Suppressor macrophage (primary cell): ENCODE data around the gene RAD51B.
A peak's percentile ranks its signal among the peaks of the same experiment; 100 is the strongest.

Source experiments
- DNase-seq, 4 experiments: peaks; one replicate each; pipeline ENCODE4 v3.0.0-alpha.2; 2020 to 2022

Gene RAD51B

DNA sequence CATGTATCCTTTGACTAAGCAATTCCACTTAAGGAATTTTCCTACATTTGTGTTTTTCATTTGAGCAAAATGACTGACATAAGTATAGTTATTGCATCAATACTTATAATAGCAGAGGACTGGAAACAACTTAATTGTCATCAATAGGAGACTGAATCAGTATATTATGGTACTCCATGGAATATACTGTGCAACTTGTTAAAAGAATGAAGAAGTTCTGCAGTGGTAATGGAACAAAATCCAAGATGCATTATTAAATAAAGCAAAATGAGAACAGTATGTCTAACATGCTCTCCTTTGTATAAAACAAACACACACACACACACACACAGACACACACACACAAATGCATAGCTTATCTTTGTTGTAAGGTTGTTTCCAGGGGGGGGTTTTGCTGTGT is 303.1 kb downstream of the RAD51B start:
- no peak for DNase-seq

GRCh38 chr14:68124050-68124449 is 304.5 kb downstream of the RAD51B start:
- no peak for DNase-seq

DNA sequence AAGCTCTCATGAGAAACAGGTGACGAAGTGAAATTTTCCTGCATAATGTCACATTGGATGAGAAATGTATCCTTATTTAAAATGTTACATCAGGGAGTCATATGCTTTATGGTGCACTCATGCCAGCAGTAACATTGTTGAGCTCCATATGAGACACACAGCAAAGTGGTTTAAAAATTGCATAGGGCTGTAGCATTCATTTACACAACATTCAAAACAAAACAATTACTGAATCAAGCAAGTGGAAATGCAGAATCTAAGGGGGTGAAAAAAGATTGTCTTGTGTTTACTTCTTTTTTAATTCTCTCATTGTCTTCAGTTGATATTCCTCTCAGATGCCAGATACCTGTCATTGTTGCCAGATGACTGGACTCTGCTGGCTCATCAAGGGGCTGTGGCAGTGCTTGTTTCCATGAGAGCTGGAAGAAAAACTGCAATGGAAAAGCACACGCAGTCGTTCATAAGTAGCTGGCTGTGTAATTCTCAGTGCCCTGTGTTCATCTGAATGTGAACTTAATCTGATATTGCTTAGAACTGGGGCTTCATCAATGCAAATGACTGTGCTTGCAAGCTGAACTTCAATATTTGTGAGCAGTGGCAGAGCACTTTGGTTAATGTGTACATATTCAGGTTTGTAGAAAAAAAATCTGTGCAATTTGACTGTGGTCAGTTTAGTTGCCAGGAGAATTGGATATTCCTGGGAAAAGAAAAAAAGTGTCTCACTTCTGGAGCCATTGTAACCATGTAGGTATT is 305.6 kb downstream of the RAD51B start:
- DNase-seq: peak in 3 of 4 experiments; percentile 8 to 52 (median 43)

GRCh38 chr14:68127166-68127565 is 307.6 kb downstream of the RAD51B start:
- DNase-seq: no peak

DNA sequence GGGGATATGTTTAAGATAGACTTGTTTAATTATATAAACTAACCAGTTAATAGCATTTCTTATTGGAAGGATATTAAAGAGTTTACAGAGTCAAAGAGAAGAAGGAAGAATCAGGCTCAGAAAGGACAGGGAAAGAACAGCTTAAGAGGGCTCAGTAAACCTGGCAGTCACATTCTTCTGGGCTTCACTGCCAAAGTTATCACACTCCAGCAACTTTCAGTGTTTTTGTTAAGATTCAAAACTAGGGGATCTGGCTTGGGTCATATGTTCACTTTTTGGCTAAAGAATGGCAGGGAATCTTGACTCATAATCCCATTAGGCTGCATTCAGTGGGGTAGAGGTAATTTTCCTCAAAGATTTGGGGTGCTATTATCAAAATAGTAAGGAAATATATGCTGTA is 312.3 kb downstream of the RAD51B start:
- no peak for DNase-seq

- no peak for DNase-seq
Observed at GRCh38 chr14:68132563-68133121, 313.1 kb downstream of the RAD51B start.

GRCh38 chr14:68133856-68134255 is 314.3 kb downstream of the RAD51B start:
- no peak for DNase-seq

GRCh38 chr14:68135028-68135427 is 315.4 kb downstream of the RAD51B start:
- no peak for DNase-seq

DNA sequence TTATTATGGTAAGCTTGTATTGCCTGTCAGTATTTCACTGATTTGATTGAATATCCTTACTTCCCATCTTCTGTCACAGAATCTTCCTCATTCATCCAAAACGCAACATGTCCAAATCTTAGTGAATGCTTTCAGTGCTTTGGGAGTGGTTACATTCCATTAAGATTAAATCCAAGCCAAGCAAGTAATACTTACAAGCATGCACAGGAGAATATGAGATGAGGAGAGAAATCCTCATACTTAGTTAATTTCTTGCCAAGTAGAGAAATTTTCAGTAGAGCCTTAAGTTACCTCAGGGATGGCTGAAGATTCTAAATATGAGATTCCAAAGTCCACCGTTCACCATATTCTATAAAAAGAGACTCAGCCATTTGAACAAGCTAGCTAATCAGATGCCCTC is 316.0 kb downstream of the RAD51B start:
- no peak for DNase-seq

GRCh38 chr14:68137704-68138619 is 318.4 kb downstream of the RAD51B start:
- peak; percentile 34 to 61 (median 41) for DNase-seq

GRCh38 chr14:68139431-68140075 is 320.0 kb downstream of the RAD51B start:
- no peak for DNase-seq

DNA sequence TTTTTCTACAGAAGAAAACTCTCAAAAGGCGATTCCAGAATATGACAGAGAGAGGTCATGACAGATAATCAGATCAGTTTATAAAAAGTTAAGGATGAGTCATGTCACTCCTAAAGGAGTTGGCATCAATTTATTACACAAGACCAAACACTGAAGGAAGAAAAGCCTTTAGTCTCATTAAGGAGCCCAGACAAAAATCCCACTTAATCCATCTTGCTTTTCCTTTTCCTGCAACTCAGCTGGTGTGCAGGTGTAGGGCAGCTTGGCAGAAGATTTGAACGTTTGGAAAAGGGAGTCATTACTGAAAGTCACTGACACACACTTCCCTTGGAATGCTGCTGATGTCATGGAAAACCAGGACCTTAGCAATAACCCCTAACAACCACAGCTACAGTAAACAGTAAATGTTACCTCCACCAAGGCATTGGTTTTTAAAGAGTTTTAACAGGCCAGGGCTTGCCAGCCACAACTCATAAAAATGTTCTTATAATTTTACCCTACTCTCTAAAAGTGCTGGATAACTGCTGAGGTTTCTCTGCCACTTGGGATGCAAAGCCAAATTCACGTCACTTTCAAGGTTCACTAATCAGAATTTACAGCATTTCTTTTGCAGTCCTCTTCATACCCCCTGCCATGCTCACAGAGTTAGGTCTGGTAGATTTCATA is 320.6 kb downstream of the RAD51B start:
- no peak for DNase-seq

GRCh38 chr14:68140806-68141205 is 321.2 kb downstream of the RAD51B start:
- DNase-seq: no peak

DNA sequence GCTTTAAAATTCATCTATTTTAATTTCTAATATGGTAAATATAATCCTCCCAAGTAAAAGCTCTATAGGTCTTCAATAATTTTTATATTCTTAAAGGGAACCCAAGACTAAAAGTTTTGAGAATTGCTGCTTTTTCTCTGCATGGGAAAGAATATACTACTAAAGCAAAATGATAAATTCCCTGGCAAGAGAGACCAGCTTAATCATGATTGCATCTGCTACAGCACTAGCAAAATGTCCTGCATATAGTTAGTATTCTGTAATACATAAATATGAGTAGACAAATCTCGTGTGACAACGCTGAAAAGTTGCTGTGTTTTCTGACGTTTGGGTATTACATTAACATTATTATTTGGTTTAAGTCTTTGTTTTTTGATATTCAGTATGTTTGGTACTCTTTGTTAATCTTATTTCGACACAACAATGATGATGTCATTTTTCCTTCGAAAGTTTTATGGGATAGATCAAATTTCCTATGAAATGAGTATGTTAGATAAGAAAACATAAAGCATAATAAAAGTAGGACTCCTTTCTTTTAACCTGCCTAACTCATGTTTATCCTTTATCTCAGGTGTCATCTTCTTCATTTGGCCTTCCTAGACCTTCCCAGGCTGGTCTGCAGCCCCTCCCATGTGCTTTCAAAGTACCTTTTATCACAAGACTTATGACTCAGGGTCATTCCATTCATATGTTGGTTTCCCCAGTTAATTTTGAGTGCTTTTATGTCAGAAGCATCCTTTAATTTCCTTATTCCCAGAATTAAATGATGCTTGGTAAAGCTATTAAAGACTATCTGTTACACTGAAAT is 321.9 kb downstream of the RAD51B start:
- DNase-seq: no peak

DNA sequence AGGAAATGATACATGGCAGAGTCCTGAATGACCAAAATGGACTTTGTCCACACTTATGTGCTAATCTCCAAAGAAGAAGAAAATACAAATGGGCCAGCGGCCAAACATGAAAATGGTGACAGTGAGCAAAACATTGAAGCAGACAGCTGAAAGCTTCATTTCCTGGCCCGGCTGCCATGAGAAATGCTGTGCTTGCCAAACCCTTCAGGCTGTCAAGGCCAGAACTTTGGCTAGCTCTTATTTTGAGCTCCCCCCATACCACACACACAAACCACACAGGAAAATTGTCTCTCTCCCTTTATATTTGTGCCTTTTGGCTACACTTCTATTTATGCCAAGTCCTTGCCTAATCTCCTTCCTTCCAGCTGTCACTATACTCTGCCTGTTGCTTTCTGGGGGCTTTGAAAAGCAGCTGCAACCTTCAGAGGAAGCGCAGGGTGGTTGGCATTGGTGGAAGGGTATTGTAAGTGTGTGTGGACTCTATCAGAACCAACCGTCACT is 323.8 kb downstream of the RAD51B start:
- DNase-seq: peak in 2 of 4 experiments; percentile 3 to 10

GRCh38 chr14:68144051-68144681 is 324.6 kb downstream of the RAD51B start:
- no peak for DNase-seq

DNA sequence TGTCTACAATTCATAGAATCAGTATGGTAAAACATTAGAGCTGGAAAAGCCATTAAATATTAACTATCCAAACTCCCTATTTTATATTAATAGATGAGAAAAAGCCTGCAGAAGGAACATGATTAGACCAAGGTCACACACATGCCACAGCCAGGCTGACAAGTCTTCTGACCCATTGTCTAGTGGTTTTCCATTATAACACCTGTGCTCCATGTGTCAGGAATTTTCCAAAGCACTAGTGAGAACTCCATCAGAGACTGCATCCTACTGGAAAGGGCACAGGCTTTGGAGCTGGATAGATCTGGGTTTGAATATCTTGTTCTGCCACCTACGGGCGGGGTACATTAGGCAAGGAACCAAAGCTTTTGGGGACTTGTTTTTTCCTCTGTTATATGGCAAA is 325.5 kb downstream of the RAD51B start:
- DNase-seq: no peak

GRCh38 chr14:68145539-68145938 is 326.0 kb downstream of the RAD51B start:
- no peak for DNase-seq

GRCh38 chr14:68146818-68147217 is 327.2 kb downstream of the RAD51B start:
- no peak for DNase-seq

DNA sequence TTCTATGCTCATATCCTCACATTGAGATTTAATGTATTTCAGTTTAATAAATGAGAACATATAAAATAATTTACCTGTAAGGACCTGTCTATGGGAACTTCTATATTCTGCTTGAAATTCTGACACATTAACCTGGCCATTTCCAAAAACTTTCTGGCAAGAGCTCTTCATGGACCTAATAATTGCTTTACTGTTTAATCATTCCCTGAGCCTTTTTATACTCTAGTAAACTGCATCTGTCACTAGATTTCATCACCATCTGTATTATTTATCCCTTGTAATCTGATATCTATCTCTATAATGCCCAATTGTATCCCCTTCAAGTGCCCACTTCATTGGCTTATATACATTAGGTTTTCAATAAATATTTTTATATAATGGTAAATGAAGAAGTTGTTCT is 327.7 kb downstream of the RAD51B start:
- DNase-seq: no peak

DNA sequence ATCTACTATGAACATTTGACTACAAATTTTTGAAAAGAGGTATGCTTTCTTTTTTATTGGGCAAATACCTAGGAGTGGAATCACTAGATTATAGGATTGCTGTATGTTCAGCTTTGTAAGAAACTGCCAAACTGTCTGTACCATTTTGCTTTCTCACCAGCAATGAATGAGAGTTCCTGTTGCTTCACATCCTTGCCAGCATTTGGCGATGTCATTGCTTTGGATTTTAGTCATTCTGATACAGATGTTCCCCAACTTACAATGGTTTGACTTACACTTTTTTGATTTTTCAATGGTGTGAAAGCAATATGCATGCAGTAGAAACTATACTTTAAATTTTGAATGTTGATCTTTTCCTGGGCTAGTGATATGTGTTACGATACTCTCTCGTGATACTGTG is 328.7 kb downstream of the RAD51B start:
- DNase-seq: no peak
